Renal cortex interstitium (tissue), 11 donors: Measurements from ENCODE around the gene ITGAL. TPM values are rescaled to one million over a fixed set of nuclear protein-coding genes. Genes with fewer than 3 reads are reported as not detected.
"Not testable (repeated sequence)": the region's sequence is repeated elsewhere in the genome, so short reads cannot be mapped to it uniquely, and the experiment has no call there.

Experiments used
- DNase-seq, 11 donors: peaks; one replicate each; pipeline ENCODE4 v3.0.0-alpha.2; 2013; ENCODE audit warnings: low read depth in 9 of 11, low spot score in 4 of 11; ENCODE audit errors: extremely low read depth in 1 of 11
- polyA plus RNA-seq, 3 donors: library from polyadenylated mRNA; unstranded; fragments of 120-200 nt; gene quantifications; one replicate each; pipeline ENCODE4 v1.2.1, GENCODE V29; 2013; ENCODE audit not compliant: insufficient read length in 3 of 3

Gene ITGAL
- polyA plus RNA-seq, 3 donors, result 1.9 to 2.9 (median 2.6) TPM

DNA sequence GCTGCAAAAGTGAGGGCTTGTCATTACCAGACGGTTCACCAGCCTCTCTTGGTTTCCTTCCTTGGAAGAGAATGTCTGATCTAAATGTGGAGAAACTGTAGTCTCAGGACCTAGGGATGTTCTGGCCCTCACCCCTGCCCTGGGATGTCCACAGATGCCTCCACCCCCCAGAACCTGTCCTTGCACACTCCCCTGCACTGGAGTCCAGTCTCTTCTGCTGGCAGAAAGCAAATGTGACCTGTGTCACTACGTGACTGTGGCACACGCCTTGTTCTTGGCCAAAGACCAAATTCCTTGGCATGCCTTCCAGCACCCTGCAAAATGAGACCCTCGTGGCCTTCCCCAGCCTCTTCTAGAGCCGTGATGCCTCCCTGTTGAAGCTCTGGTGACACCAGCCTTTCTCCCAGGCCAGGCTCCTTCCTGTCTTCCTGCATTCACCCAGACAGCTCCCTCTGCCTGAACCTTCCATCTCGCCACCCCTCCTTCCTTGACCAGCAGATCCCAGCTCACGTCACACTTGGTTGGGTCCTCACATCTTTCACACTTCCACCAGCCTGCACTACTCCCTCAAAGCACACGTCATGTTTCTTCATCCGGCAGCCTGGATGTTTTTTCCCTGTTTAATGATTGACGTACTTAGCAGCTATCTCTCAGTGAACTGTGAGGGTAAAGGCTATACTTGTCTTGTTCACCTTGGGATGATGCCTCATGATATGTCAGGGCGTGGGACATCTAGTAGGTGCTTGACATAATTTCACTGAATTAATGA is 49.5 kb downstream of the ITGAL start:
- peak in 4 of 11 donors; percentile 22 to 63 (median 54) for DNase-seq

DNA sequence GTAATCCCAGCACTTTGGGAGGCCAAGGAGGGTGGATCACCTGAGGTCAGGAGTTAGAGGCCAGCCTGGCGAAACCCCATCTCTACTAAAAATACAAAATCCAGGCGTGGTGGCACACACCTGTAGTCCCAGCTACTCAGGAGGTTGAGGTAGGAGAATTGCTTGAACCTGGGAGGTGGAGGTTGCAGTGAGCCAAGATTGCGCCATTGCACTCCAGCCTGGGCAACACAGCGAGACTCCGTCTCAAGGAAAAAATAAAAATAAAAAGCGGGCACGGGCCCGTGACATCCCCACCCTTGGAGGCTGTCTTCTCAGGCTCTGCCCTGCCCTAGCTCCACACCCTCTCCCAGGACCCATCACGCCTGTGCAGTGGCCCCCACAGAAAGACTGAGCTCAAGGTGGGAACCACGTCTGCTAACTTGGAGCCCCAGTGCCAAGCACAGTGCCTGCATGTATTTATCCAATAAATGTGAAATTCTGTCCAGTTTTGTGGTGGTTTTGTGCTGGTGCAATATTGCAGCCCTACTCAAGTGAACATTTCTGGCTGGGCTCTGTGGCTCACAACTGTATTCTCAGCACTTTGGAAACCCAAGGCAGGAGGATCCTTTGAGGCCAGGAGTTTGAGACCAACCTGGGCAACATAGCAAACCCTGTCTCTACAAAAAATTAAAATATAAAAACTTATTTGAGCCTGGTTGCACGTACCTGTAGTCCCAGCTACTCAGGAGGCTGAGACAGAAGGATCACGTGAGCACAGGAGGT is 50.3 kb downstream of the ITGAL start:
- DNase-seq, result not testable (repeated sequence)

GRCh38 chr16:30523768-30524574 is 51.4 kb downstream of the ITGAL start:
- no peak for DNase-seq

DNA sequence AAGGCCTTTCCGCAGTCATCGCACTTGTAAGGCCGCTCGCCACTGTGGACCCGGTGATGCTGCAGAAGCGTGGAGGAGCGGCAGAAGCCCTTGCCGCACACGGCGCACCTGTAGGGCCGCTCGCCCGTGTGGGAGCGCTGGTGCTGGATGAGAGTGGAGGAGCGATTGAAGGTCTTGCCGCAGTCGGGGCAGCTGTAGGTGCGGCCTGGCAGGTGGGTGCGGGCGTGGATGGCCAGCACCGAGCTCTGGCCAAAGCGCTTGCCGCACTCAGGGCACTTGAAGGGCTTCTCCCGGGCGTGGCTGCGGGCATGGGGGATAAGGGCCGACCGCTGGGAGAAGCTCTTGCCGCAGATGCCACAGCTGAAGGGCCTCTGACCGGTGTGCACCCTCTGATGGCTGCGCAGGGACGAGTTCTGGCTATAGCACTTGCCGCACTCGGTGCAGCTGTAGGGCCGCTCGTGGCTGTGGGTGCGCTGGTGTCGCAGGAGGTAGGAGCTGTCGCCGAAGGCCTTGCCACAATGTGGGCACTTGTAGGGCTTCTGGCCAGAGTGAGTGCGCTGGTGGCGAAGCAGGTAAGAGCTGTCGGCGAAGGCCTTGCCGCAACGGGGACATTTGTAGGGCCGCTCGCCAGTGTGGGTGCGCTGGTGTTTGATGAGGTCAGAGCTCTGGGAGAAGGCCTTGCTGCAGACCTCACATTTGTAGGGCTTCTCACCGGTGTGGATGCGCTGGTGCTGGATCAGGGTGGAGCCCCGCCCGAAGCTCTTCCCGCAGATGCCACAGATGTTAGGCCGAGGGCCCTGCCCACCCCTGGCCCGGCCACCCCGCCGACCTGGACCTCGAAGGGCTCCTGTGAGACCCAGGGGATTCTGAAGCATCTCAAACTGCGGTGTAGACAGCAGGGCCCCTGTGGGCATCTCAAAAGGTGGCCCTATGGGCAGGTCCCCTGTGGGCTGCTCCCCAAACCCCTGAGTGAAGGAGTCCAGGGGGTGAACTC is 52.3 kb downstream of the ITGAL start:
- no peak for DNase-seq

- no peak for DNase-seq
These were observed 53.2 kb downstream of the ITGAL start for GRCh38 chr16:30525844-30526136.

DNA sequence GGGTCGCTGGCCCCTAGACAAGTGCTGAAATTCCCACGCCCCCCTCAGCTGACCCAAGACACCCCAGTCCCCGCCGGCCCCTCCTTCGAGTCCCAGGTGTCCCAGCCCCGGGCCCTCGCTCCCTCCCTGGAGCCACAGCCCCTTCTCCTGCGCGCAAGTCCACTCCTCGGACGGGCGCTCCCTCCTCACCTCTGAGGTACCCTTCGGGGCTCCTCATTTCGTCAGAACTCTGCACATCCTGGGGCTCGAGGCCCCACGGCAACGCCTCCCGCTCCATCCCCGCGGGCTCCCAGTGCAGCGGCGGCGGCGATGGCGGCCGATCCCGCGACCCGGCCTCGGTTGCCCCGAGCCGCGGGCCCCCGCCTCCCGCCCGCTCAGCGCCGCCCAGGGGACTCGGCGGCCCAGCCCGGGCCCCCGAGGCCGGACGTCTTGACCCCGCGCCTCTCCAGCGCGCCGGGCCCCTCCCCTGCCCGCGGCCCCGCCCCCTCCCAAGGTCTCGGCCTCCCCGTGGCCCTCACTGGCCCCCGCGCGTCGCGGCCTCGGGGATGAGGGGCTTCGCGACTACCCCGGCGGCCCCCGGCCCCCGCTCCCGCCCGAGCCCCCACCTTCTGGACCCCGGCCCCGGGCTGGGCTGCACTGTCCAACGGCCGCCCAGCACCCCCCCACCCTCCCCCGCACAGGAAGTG is 53.7 kb downstream of the ITGAL start, which contains the start of gene ZNF768:
Gene ZNF768 (minus strand): TSS at position 430 of the 686 bp plus-strand sequence. CDS start 153 bp downstream, at position 277.
- DNase-seq, result peak in 1 of 11 donors; percentile 19

GRCh38 chr16:30526823-30527634 is 54.5 kb downstream of the ITGAL start:
- peak; percentile 93 to 99 (median 98) for DNase-seq

GRCh38 chr16:30527635-30528178 is 55.2 kb downstream of the ITGAL start:
- no peak for DNase-seq

GRCh38 chr16:30528799-30529457 is 56.4 kb downstream of the ITGAL start:
- DNase-seq, result no peak

DNA sequence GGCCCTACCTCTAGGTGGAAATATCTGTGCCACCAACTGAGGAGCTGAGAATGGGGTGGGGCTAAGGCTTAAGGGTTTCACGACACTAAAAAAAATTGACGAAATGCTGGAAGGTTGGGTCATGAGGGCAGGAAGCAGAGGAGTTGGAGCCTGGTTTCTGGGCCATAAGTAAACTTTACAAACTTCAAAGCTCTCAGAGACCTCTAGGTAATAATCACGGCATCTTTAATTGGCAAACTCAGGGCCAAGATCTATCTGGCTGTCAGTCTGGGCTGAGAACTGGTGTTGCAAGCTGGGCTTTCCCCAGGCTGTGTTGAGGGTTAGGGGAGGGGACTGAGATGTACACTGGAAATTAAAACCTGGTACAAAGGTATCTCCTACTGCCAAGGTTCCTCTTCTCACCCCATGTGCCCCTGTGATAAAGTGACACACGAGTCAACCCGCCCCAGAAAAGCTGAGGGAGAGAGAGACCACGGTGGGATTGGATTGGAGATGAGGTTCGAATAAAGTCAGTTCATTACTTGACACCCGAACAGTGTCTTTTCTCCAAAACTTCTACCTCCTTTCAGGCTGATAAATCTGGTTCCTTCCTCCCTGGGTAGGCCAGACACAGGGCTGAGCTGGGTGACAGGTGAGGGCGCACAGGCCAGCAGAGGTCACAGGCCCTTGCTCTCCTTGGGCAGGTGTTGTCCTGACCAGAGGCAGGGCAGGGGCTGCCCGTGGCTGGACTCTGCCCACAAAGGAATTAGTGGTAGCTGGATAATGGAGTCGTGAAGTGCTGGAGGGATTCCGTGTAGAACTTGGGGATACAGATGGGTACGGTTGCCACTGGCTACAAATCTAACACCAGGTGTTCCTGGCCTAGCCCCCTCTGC is 57.9 kb downstream of the ITGAL start:
- no peak for DNase-seq

DNA sequence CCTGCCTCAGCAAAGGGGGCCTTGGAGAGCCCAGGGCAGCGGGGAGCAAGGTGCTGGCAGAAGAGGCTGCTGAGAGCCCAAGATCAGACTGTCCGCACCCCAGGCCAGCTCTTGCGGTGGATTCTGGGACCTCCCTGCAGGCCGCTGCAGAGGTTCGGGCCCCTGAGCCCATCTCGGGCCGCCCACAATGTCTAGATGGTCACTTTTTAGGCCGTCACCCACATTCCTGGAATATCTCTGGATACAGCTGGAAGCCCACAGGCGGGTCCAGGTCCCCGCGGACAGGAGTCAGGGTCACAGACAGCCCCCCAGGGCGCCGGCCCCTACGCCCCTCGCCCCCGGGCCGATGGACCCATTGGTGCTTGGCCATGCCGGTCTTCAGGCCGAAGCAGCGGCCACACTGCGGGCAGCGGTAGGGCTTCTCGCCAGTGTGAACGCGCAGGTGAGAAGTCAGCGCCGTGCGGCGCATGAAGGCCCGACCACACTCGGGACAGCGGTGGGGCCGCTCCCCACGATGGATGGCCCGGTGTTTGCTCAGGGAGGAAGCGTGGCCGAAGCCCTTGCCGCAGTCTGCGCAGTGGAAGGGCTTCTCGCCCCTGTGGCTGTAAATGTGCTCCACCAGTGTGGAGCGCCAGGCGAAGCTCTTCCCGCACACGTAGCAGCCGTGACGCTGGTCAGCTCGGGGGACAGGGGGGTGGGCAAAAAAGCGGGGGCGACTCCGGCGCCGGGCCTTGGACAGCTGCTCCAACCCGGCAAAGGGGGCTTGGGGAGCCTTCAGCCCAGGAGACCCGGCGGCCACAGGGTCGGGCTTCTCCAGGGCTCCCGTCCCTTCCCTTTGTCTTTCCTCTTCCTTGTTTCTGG is 60.0 kb downstream of the ITGAL start:
- DNase-seq, result no peak

- DNase-seq, result no peak
These were observed 60.6 kb downstream of the ITGAL start for GRCh38 chr16:30533146-30533522.

- DNase-seq, result no peak
These were observed 61.3 kb downstream of the ITGAL start for GRCh38 chr16:30533748-30534367.
